Kidney tubule cell (primary cell): ENCODE measurements around the gene FOXP2.
"Not testable (repeated sequence)": the region's sequence is repeated elsewhere in the genome, so short reads cannot be mapped to it uniquely, and the experiment has no call there.

Experiments
- DNase-seq: peaks from one replicate; pipeline ENCODE4 v3.0.0-alpha.2; 2018; ENCODE audit warnings: low spot score

FOXP2 gene

GRCh38 chr7:114414156-114415063 is at the start of gene FOXP2:
Gene FOXP2, plus strand, starts transcription at chr7:114414815. Its CDS starts 11,697 bp downstream, at chr7:114426512.
- DNase-seq = no peak

GRCh38 chr7:114365791-114366190 is 48.8 kb upstream of the FOXP2 start:
- DNase-seq = no peak

GRCh38 chr7:114368492-114368891 is 46.1 kb upstream of the FOXP2 start:
- DNase-seq = no peak

GRCh38 chr7:114369294-114369693 is 45.3 kb upstream of the FOXP2 start:
- no peak for DNase-seq

GRCh38 chr7:114372619-114373018 is 42.0 kb upstream of the FOXP2 start:
- no peak for DNase-seq

- DNase-seq = peak; percentile 13
These were observed 38.7 kb upstream of the FOXP2 start for GRCh38 chr7:114375907-114376306.

- not testable (repeated sequence) for DNase-seq
These were observed 30.7 kb upstream of the FOXP2 start for GRCh38 chr7:114383946-114384345.

GRCh38 chr7:114384346-114384745 is 30.3 kb upstream of the FOXP2 start:
- DNase-seq = not testable (repeated sequence)

GRCh38 chr7:114388021-114388420 is 26.6 kb upstream of the FOXP2 start:
- no peak for DNase-seq

- peak; percentile 86 for DNase-seq
These were observed 21.9 kb upstream of the FOXP2 start for GRCh38 chr7:114392686-114393085.

- no peak for DNase-seq
These were observed 11.6 kb upstream of the FOXP2 start for GRCh38 chr7:114402876-114403635.

GRCh38 chr7:114405427-114405826 is 9.2 kb upstream of the FOXP2 start:
- peak; percentile 55 for DNase-seq

- peak; percentile 60 for DNase-seq
These were observed 4.9 kb upstream of the FOXP2 start for GRCh38 chr7:114409750-114410149.

- DNase-seq = no peak
These were observed 2.1 kb upstream of the FOXP2 start for GRCh38 chr7:114412548-114412947.

GRCh38 chr7:114413761-114414155 is 857 bp upstream of the FOXP2 start:
- no peak for DNase-seq

- DNase-seq = no peak
These were observed 712 bp downstream of the FOXP2 start for GRCh38 chr7:114415064-114415989.

- DNase-seq = peak; percentile 21
These were observed 1.7 kb downstream of the FOXP2 start for GRCh38 chr7:114416129-114416990.

- no peak for DNase-seq
These were observed 2.7 kb downstream of the FOXP2 start for GRCh38 chr7:114417290-114417689.

GRCh38 chr7:114418117-114418516 is 3.5 kb downstream of the FOXP2 start:
- DNase-seq = no peak

GRCh38 chr7:114419441-114420272 is 5.0 kb downstream of the FOXP2 start:
- no peak for DNase-seq
